GM21723 (cell line): ENCODE data around the gene CEP57.
"Not testable (repeated sequence)": the region's sequence is repeated elsewhere in the genome, so short reads cannot be mapped to it uniquely, and the experiment has no call there.

ENCODE experiments used
- ATAC-seq: cut with Tn5 transposase; IDR thresholded peaks from one replicate; pipeline ENCODE4 v1.9.1; 2021; ENCODE audit warnings: mild to moderate bottlenecking, moderate library complexity; ENCODE audit not compliant: unreplicated experiment

Gene CEP57

DNA sequence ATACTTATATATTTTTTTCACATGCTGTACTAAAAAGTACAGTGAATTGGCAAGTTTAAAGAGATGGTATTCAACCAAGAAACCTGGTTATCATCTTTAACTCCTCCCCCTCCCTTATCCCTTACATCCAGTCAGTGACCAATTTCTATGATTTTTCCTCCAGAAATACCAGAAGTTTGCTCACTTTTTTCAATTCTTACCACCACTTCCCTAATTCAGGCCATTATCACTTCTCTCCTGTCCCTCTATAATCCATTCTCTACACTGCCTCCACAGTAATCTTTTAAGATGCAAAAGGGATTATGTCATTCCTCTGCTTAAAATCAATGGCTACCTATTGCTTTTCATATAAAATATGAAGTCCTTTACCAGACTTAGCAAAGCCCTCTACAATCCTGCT, 62.8 kb downstream of the CEP57 start:
- ATAC-seq, result no peak

DNA sequence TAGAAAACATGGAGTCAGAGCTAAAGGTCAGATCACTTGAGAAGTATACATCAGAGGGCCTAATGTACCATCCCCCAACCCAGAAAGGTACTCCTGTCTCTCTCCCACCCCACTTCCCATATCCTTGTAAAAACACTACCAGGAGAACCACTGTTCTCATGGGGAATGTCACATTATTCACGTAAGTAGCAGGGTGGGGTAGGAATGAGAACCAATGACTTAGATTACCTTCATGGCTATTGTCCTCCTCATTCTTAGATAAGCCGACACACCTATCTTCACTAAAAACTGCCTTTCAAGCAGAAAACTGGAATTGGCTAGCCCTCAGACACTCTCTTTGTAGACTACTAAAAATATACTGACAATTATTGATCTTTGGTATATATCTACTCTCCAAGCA, 63.6 kb downstream of the CEP57 start:
- no peak for ATAC-seq

DNA sequence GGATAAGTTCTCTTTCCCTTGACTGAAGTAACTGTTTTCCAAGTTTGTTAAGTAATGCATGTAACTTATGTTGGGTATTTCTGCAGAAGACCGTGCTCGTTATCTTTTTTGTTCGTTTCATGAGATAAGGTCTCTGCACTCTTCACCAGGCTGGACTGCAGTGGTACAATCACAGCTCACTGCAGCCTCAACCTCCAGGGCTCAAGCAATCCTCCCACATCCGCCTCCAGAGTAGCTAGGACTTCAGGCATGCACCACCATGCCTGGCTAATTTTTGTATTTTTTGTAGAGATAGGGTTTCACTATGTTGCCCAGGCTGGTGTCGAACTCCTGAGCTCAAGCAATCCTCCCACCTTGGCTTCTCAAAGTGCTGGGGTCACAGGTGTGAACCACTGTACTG, 64.1 kb downstream of the CEP57 start:
- not testable (repeated sequence) for ATAC-seq

DNA sequence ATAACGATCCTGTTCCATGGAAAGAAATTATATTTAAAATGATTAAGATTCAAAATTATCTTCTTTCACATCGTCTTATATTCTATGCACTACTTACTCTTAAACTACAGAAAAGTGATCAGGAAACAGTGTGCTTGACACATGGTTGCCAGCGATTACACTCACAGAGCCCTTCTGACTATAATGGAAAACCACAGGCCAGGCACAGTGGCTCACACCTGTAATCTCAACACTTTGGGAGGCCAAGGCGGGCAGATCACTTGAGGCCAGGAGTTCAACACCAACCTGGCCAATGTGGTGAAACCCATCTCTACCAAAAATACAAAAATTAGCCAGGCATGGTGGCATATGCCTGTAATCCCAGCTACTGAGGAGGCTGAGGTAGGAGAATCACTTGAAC, 69.7 kb downstream of the CEP57 start:
- not testable (repeated sequence) for ATAC-seq

DNA sequence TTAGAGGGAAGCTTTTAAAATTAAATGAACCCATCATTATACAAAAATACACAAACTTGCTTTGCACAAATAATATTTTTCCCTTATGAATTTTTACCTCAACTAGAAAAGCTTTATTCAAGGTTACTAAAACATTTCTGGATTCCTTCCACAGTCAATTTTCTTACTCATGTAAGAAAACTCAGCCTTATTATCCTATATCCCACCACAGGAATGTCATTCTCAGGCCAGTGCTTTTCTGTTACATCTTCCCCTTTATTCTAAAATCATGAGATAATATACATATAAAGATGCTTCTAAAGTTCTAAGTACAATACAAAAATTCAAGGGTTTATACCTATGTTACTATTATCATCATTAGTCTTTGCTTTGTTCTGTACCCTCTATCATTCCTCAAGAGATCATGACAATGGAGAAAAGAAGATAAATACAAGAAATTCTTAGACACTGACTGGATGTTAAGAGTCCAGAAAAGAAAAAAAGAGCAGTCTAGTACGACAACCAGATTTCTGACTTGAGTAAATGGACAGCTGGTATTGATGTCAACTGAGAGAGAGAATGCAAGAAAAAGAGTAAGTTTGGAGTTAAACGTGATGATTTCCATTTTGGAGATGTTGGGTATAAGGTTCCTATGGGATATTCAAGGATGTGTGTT, 73.3 kb downstream of the CEP57 start:
- no peak for ATAC-seq

DNA sequence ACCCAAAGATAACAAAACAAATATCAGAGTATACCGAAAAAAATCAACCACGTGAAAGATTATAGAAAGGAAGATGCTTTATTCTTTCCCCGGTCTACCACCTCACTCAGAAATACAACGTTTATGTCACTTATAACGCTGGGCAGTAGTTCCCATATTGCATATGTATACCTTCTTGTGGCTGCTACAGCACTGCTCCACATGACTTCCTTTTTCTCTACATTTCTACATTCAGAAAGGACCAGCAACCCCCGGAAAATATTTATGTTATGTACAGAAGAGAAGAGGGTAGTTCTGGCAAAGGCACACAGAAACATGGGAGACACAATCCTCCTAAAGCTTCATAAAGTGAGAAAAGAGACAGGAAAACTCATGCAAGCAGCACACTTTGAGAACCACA, 76.8 kb downstream of the CEP57 start:
- ATAC-seq, result no peak

GRCh38 chr11:95870877-95871276, 80.6 kb downstream of the CEP57 start:
- ATAC-seq, result not testable (repeated sequence)

GRCh38 chr11:95877291-95877690, 87.0 kb downstream of the CEP57 start:
- ATAC-seq, result no peak
